GM23248 (cell line): ENCODE measurements around the gene EID1.

Experiments
- EZH2 ChIP-seq: fragments of 200-600 bp; sonication (generic); IDR thresholded peaks from 2 replicates; pipeline ENCODE4 v1.6.1; 2018; ENCODE audit warnings: antibody characterized with exemption, mild to moderate bottlenecking; ENCODE audit not compliant: insufficient read depth, poor library complexity, severe bottlenecking
- EZH2phosphoT487 ChIP-seq: fragments of 200-600 bp; sonication (generic); IDR thresholded peaks from 2 replicates; pipeline ENCODE4 v1.6.1; 2018; ENCODE audit warnings: antibody characterized with exemption, moderate library complexity, mild to moderate bottlenecking, low read depth; ENCODE audit not compliant: insufficient read depth

GRCh38 chr15:48899793-48900192, 21.9 kb downstream of the EID1 start:
- no peak for TF ChIP-seq EZH2
- TF ChIP-seq EZH2phosphoT487 = no peak
